CD4-positive, alpha-beta T cell treated with Interleukin-6 at 100 ng/mL for 8 hours (primary cell): ENCODE results near the gene PCBP1.
"Not testable (repeated sequence)": the region's sequence is repeated elsewhere in the genome, so short reads cannot be mapped to it uniquely, and the experiment has no call there.

Experiments
- DNase-seq: peaks from one replicate; pipeline ENCODE4 v3.0.0-alpha.2; 2020; ENCODE audit warnings: mixed read lengths, low spot score

The PCBP1 gene

GRCh38 chr2:70099270-70099669 is 12.0 kb downstream of the PCBP1 start:
- DNase-seq, result no peak

GRCh38 chr2:70101174-70101573 is 13.9 kb downstream of the PCBP1 start:
- DNase-seq, result no peak

- not testable (repeated sequence) for DNase-seq
Measured at GRCh38 chr2:70101686-70102085, 14.4 kb downstream of the PCBP1 start.

GRCh38 chr2:70102323-70102905 is 15.1 kb downstream of the PCBP1 start:
- not testable (repeated sequence) for DNase-seq

- DNase-seq, result no peak
Measured at GRCh38 chr2:70103531-70104061, 16.3 kb downstream of the PCBP1 start.

GRCh38 chr2:70104231-70105111 is 17.2 kb downstream of the PCBP1 start:
- DNase-seq, result no peak

GRCh38 chr2:70106138-70106537 is 18.9 kb downstream of the PCBP1 start:
- not testable (repeated sequence) for DNase-seq

GRCh38 chr2:70110397-70110796 is 23.1 kb downstream of the PCBP1 start:
- DNase-seq, result not testable (repeated sequence)

GRCh38 chr2:70111752-70112591 is 24.7 kb downstream of the PCBP1 start:
- no peak for DNase-seq

- DNase-seq, result no peak
Measured at GRCh38 chr2:70113359-70114070, 26.2 kb downstream of the PCBP1 start.

GRCh38 chr2:70115646-70116442 is 28.6 kb downstream of the PCBP1 start:
- no peak for DNase-seq

GRCh38 chr2:70116936-70117552 is 29.8 kb downstream of the PCBP1 start:
- DNase-seq, result no peak

- DNase-seq, result no peak
Measured at GRCh38 chr2:70118798-70119454, 31.6 kb downstream of the PCBP1 start.

- no peak for DNase-seq
Measured at GRCh38 chr2:70121627-70122372, 34.5 kb downstream of the PCBP1 start.

GRCh38 chr2:70122470-70122869 is 35.2 kb downstream of the PCBP1 start:
- DNase-seq, result no peak

GRCh38 chr2:70123051-70123828 is 36.0 kb downstream of the PCBP1 start:
- no peak for DNase-seq

- DNase-seq, result no peak
Measured at GRCh38 chr2:70123829-70124116, 36.5 kb downstream of the PCBP1 start.

- peak; percentile 51 for DNase-seq
Measured at GRCh38 chr2:70124983-70125480, 37.8 kb downstream of the PCBP1 start.
